Measurements from ENCODE around the gene RPL11. TPM values are rescaled to one million over a fixed set of nuclear protein-coding genes. Genes with fewer than 3 reads are reported as not detected.

RPL11 gene
- total RNA-seq (2014; rRNA removed; shearing (Covaris generic)) = 1,891 and 2,496 TPM in 2 replicates
- total RNA-seq (2022) = 1,767 and 1,774 TPM in 2 replicates
- percentile 100 among the genes with signal in this experiment for Bru-seq, nascent RNA
- BruChase-seq, experiment 1, labeled RNA remaining after a 6-hour chase = percentile 99 among the genes with signal in this experiment
- percentile 99 among the genes with signal in this experiment for BruChase-seq, experiment 2, labeled RNA remaining after a 2-hour chase
- long read RNA-seq, transcript RPL11-203 (5 exons, 879 nt) = minor isoform, 26 of 389 reads
- long read RNA-seq, transcript RPL11-206 (6 exons, 1,017 nt) = major isoform, 257 of 389 reads
- long read RNA-seq, transcript RPL11-201 (6 exons, 660 nt) = minor isoform, 36 of 389 reads
- long read RNA-seq, partial matches to known transcripts = 63 of 389 reads
- long read RNA-seq, other reads (novel, unspliced or antisense) = 4 of 389 reads

GRCh38 chr1:23691499-23692307 lies at the start of gene RPL11:
Gene RPL11 (plus strand): TSS chr1:23691806. CDS start chr1:23691824, 18 bp downstream.
- Histone ChIP-seq H2AFZ (ENCODE audit: low read length) (peak within 1 kb of the TSS; percentile 47; the same call in 1 of the 2 replicates), H4K20me1 (ENCODE audit: insufficient read depth, low read length) (peaks cover 42% of the 10 kb centered on the region), H3K36me3 (ENCODE audit: insufficient read depth, low read length) (peaks cover 50% of the 10 kb centered on the region), H3K4me3 (ENCODE audit: low read depth, low read length, poor library complexity, severe bottlenecking) (peak within 1 kb of the TSS; percentile 90), H3K79me2 (ENCODE audit: insufficient read depth, low read depth, low read length) (peaks cover 55% of the 10 kb centered on the region), H3K4me1 (ENCODE audit: insufficient read depth, low read length, poor library complexity, severe bottlenecking) (peaks cover 40% of the 10 kb centered on the region), H3K9me2 (ENCODE audit: insufficient read depth, low read length) (no peaks in the 10 kb centered on the region), H3K27ac (ENCODE audit: low read depth, low read length, poor library complexity, severe bottlenecking) (peak within 1 kb of the TSS; percentile 68), H3K4me2 (ENCODE audit: low read length) (peak within 1 kb of the TSS; percentile 86), H3K9me3 (ENCODE audit: low read length) (no peaks in the 10 kb centered on the region)
- TF ChIP-seq CTCF (conservative IDR thresholded peaks at IDR 0.05; ENCODE audit: low read length) = peak; percentile 80
- TF ChIP-seq EZH2phosphoT487 (IDR thresholded peaks at IDR 0.05; ENCODE audit: borderline replicate concordance, low read depth, low read length) = no peak
- ChIA-PET CTCF (ENCODE audit: unreplicated experiment) (no interaction called here), POLR2A (interaction anchor here (0.7 to 1.3 kb wide), 7 partner anchors 15 to 270 kb away, joined by 3 to 5 read pairs (median 3); no protein-coding TSS in a partner anchor)
- peak; percentile 97 for DNase-seq (ENCODE audit: low spot score)
- intact Hi-C loops (cut with micrococcal nuclease; ENCODE audit: unreplicated experiment) = loop anchor here (2.0 to 5.0 kb wide), 2 partner anchors 53 to 349 kb away; partner anchors contain the start of gene HNRNPR
- BruUV-seq (replicated peaks) = no TSS peak

GRCh38 chr1:23643736-23644554 lies 47.7 kb upstream of the RPL11 start:
- H3K4me2 ChIP-seq (ENCODE audit: low read length) = no peak overlapping the region
- H3K9me2 ChIP-seq (ENCODE audit: insufficient read depth, low read length) = no peaks in the 10 kb centered on the region
- no TSS peak for BruUV-seq (replicated peaks)
- no peak for DNase-seq (ENCODE audit: low spot score)
- TF ChIP-seq CTCF (conservative IDR thresholded peaks at IDR 0.05; ENCODE audit: low read length) (no peak), EZH2phosphoT487 (IDR thresholded peaks at IDR 0.05; ENCODE audit: borderline replicate concordance, low read depth, low read length) (no peak)
- no peaks in the 10 kb centered on the region for H3K79me2 ChIP-seq (ENCODE audit: insufficient read depth, low read depth, low read length)
- no peak overlapping the region for H3K27ac ChIP-seq (ENCODE audit: low read depth, low read length, poor library complexity, severe bottlenecking)
- POLR2A ChIA-PET = interaction anchor here (0.6 to 1.1 kb wide), 4 partner anchors 13 to 102 kb away, joined by 3 to 8 read pairs (median 4); no protein-coding TSS in a partner anchor
- H3K4me3 ChIP-seq (ENCODE audit: low read depth, low read length, poor library complexity, severe bottlenecking) = no peak overlapping the region
- no peaks in the 10 kb centered on the region for H3K9me3 ChIP-seq (ENCODE audit: low read length)
- no peaks in the 10 kb centered on the region for H4K20me1 ChIP-seq (ENCODE audit: insufficient read depth, low read length)
- peaks cover 82% of the 10 kb centered on the region for H3K4me1 ChIP-seq (ENCODE audit: insufficient read depth, low read length, poor library complexity, severe bottlenecking)
- CTCF ChIA-PET (ENCODE audit: unreplicated experiment) = no interaction called here
- peaks cover 25% of the 10 kb centered on the region for H3K36me3 ChIP-seq (ENCODE audit: insufficient read depth, low read length)
- H2AFZ ChIP-seq (ENCODE audit: low read length) = no peak overlapping the region
- intact Hi-C loops (cut with micrococcal nuclease; ENCODE audit: unreplicated experiment) = no loop called here

All from OCI-LY7 (cell line).